Calu3 (cell line): ENCODE measurements around the gene PDZK1IP1. TPM values are rescaled to one million over a fixed set of nuclear protein-coding genes. Genes with fewer than 3 reads are reported as not detected.

Experiments
- BruUV-seq: library from RNA; stranded (reverse); fragments of 400-500 nt; replicated peaks from 2 replicates; lab custom pipeline; 2021; lab: Mats Ljungman, UMichigan
- CTCF ChIA-PET: fragments of 300-600 bp; sonication (Branson Sonifier 250); formaldehyde crosslinking; loops from one replicate; lab custom pipeline; 2022; ENCODE audit warnings: antibody characterized with exemption; lab: Charles Lee
- DNase-seq: peaks from one replicate; pipeline ENCODE4 v3.0.0; 2022
- H3K27ac Mint-ChIP-seq: one replicate; pipeline ENCODE4 v1.8.0; 2022; ENCODE audit warnings: mixed read lengths; ENCODE audit not compliant: unreplicated experiment
- H3K27me3 Mint-ChIP-seq: one replicate; pipeline ENCODE4 v1.8.0; 2022; ENCODE audit warnings: mixed read lengths; ENCODE audit not compliant: unreplicated experiment
- H3K36me3 Mint-ChIP-seq: one replicate; pipeline ENCODE4 v1.8.0; 2022; ENCODE audit warnings: mild to moderate bottlenecking, moderate library complexity, mixed read lengths; ENCODE audit not compliant: insufficient read depth, unreplicated experiment
- H3K4me1 Mint-ChIP-seq: one replicate; pipeline ENCODE4 v1.8.0; 2022; ENCODE audit warnings: mild to moderate bottlenecking, low read depth, mixed read lengths; ENCODE audit not compliant: unreplicated experiment
- H3K4me3 Mint-ChIP-seq: one replicate; pipeline ENCODE4 v1.8.0; 2022; ENCODE audit warnings: mild to moderate bottlenecking, low read depth, moderate library complexity, mixed read lengths; ENCODE audit not compliant: unreplicated experiment
- H3K9me3 Mint-ChIP-seq: one replicate; pipeline ENCODE4 v1.8.0; 2022; ENCODE audit warnings: low read depth, mixed read lengths; ENCODE audit not compliant: unreplicated experiment
- CTCF ChIP-seq: fragments of 200-600 bp; IDR thresholded peaks from one replicate; pipeline ENCODE4 v1.8.0; 2022; ENCODE audit warnings: antibody characterized with exemption; ENCODE audit not compliant: unreplicated experiment
- intact Hi-C: fragments of 100-400 bp; cut with micrococcal nuclease; formaldehyde crosslinking; loops from one replicate; pipeline ENCODE4 v1.10.0; 2022; ENCODE audit not compliant: unreplicated experiment
- total RNA-seq: library from RNA; stranded (reverse); gene quantifications from 2 replicates; pipeline ENCODE4 v1.2.3, GENCODE V29; 2022

Gene PDZK1IP1
- total RNA-seq, 1 experiment from 2014 or later: 327 TPM

- peak overlapping the region; percentile 2 for H3K4me3 Mint-ChIP-seq
- BruUV-seq: no TSS peak
- no peaks in the 10 kb centered on the region for H3K9me3 Mint-ChIP-seq
- H3K4me1 Mint-ChIP-seq: peaks cover 62% of the 10 kb centered on the region
- peak overlapping the region; percentile 62 for H3K27ac Mint-ChIP-seq
- CTCF ChIA-PET: interaction anchor here (0.7 to 1.8 kb wide), 5 partner anchors 9 to 82 kb away, joined by 3 to 9 read pairs (median 5); partner anchors contain the start of gene PDZK1IP1
- peaks cover 70% of the 10 kb centered on the region for H3K36me3 Mint-ChIP-seq
- no peak for DNase-seq
- intact Hi-C loops: loop anchor here (10.0 kb wide), 1 partner anchor 153 kb away; the partner anchor contains the start of gene CMPK1
- no peak for TF ChIP-seq CTCF
- H3K27me3 Mint-ChIP-seq: no peaks in the 10 kb centered on the region
These were observed 8.5 kb downstream of the PDZK1IP1 start for GRCh38 chr1:47181095-47181954.

- peak overlapping the region; percentile 62 for H3K27ac Mint-ChIP-seq
- no peak for TF ChIP-seq CTCF
- CTCF ChIA-PET: interaction anchor here (0.7 to 1.3 kb wide), 3 partner anchors 9 to 82 kb away, joined by 3 to 9 read pairs (median 4); partner anchors contain the start of gene PDZK1IP1
These were observed 9.2 kb downstream of the PDZK1IP1 start for GRCh38 chr1:47180603-47181094.

GRCh38 chr1:47179988-47180563 is 9.8 kb downstream of the PDZK1IP1 start:
- peak overlapping the region; percentile 62 for H3K27ac Mint-ChIP-seq
- H3K36me3 Mint-ChIP-seq: peaks cover 58% of the 10 kb centered on the region
- no peak for DNase-seq
- CTCF ChIA-PET: interaction anchor here (1.1 to 2.7 kb wide), 11 partner anchors 8 to 546 kb away, joined by 3 to 92 read pairs (median 8); partner anchors contain the start of gene PDZK1IP1
- H3K4me1 Mint-ChIP-seq: peaks cover 54% of the 10 kb centered on the region
- no TSS peak for BruUV-seq
- intact Hi-C loops: loop anchor here (1.0 to 10.0 kb wide), 4 partner anchors 73 to 435 kb away; partner anchors contain the start of gene CMPK1
- H3K9me3 Mint-ChIP-seq: no peaks in the 10 kb centered on the region
- H3K27me3 Mint-ChIP-seq: no peaks in the 10 kb centered on the region
- H3K4me3 Mint-ChIP-seq: peak overlapping the region; percentile 56
- TF ChIP-seq CTCF: no peak

More at GRCh38 chr1:47180603-47181094, 9.2 kb downstream of the PDZK1IP1 start:
- BruUV-seq: no TSS peak
- Mint-ChIP-seq H3K4me3 (peak overlapping the region; percentile 2), H3K4me1 (peaks cover 55% of the 10 kb centered on the region), H3K9me3 (no peaks in the 10 kb centered on the region), H3K36me3 (peaks cover 63% of the 10 kb centered on the region), H3K27me3 (no peaks in the 10 kb centered on the region)
- DNase-seq: no peak
- intact Hi-C loops: loop anchor here (10.0 kb wide), 1 partner anchor 154 kb away; the partner anchor contains the start of gene CMPK1
